Measurements from ENCODE around the gene IDH2. TPM values are rescaled to one million over a fixed set of nuclear protein-coding genes. Genes with fewer than 3 reads are reported as not detected.

Gene IDH2
- total RNA-seq, 1 experiment from 2014 or later: 48.1 TPM

GRCh38 chr15:90063770-90064247, 38.5 kb downstream of the IDH2 start:
- H3K27me3 ChIP-seq (ENCODE audit: insufficient read depth, low read length): no peaks in the 10 kb centered on the region
- ChIA-PET POLR2A (no interaction called here), CTCF (no interaction called here), RAD21 (ENCODE audit: low non-redundant PET in 1 of 2, low total read pairs in 2 of 2, uncharacterized antibody in 2 of 2, unreplicated experiment in 2 of 2) (no interaction called here)
- no peaks in the 10 kb centered on the region for H4K20me1 ChIP-seq (ENCODE audit: insufficient read depth)
- H3K9me3 ChIP-seq (ENCODE audit: control insufficient read depth in 1 of 2, insufficient read depth in 1 of 2, low read depth in 1 of 2, low read length in 2 of 2): no peaks in the 10 kb centered on the region
- ATAC-seq (no peak), DNase-seq (ENCODE audit: low read depth, low spot score) (no peak)
- BruUV-seq (replicated peaks): no TSS peak
- TF ChIP-seq SRF (IDR thresholded peaks at IDR 0.05; ENCODE audit: low read depth) (no peak), JUND (IDR thresholded peaks at IDR 0.05) (no peak), POLR2AphosphoS5 (IDR thresholded peaks at IDR 0.05; ENCODE audit: low read depth, low read length) (no peak), SIN3A (IDR thresholded peaks at IDR 0.05; ENCODE audit: low read depth) (no peak), ZNF274 (IDR thresholded peaks at IDR 0.05; ENCODE audit: low read depth, low read length) (no peak), ELF1 (IDR thresholded peaks at IDR 0.05; ENCODE audit: borderline replicate concordance, low read depth) (no peak)
- no peak overlapping the region for H3K9ac ChIP-seq (ENCODE audit: low read length)
- H3K4me2 ChIP-seq (ENCODE audit: low read length): no peak overlapping the region
- H3K4me1 ChIP-seq (ENCODE audit: control insufficient read depth in 1 of 2, insufficient read depth in 2 of 2, low read length in 2 of 2): peaks cover 3 to 17% of the 10 kb centered on the region in 2 experiments; a peak in 3 of 4 replicates
- intact Hi-C loops (cut with micrococcal nuclease): no loop called here
- no peaks in the 10 kb centered on the region for H3K36me3 ChIP-seq (ENCODE audit: control insufficient read depth in 1 of 2, insufficient read depth in 2 of 2, low read length in 2 of 2)
- no peak overlapping the region for H3K27ac ChIP-seq (ENCODE audit: low read depth, low read length)
- H2AFZ ChIP-seq (ENCODE audit: low read depth, low read length, poor library complexity, severe bottlenecking): no peak overlapping the region
- no peaks in the 10 kb centered on the region for H3K9me2 ChIP-seq (ENCODE audit: insufficient read depth)
- no peak overlapping the region for H3K4me3 ChIP-seq (replicated peaks in 1 of 2; ENCODE audit: low read depth in 1 of 2, low read length in 2 of 2)
- H3K79me2 ChIP-seq (ENCODE audit: insufficient read depth, low read length): no peaks in the 10 kb centered on the region

- intact Hi-C loops (cut with micrococcal nuclease): no loop called here
- no peak overlapping the region for H3K9ac ChIP-seq (ENCODE audit: low read length)
- H3K27ac ChIP-seq (ENCODE audit: low read depth, low read length): no peak overlapping the region
- H3K27me3 ChIP-seq (ENCODE audit: insufficient read depth, low read length): no peaks in the 10 kb centered on the region
- no TSS peak for BruUV-seq (replicated peaks)
- no peaks in the 10 kb centered on the region for H4K20me1 ChIP-seq (ENCODE audit: insufficient read depth)
- no peak for DNase-seq (ENCODE audit: low read depth, low spot score)
- H3K36me3 ChIP-seq (ENCODE audit: control insufficient read depth in 1 of 2, insufficient read depth in 2 of 2, low read length in 2 of 2): no peaks in the 10 kb centered on the region
- RAD21 ChIA-PET (ENCODE audit: low non-redundant PET in 1 of 2, low total read pairs in 2 of 2, uncharacterized antibody in 2 of 2, unreplicated experiment in 2 of 2): no interaction called here
- no peak overlapping the region for H2AFZ ChIP-seq (ENCODE audit: low read depth, low read length, poor library complexity, severe bottlenecking)
- H3K4me3 ChIP-seq (replicated peaks in 1 of 2; ENCODE audit: low read depth in 1 of 2, low read length in 2 of 2): no peak overlapping the region
- ATAC-seq: no peak
- no peaks in the 10 kb centered on the region for H3K9me3 ChIP-seq (ENCODE audit: control insufficient read depth in 1 of 2, insufficient read depth in 1 of 2, low read depth in 1 of 2, low read length in 2 of 2)
- H3K4me1 ChIP-seq (ENCODE audit: control insufficient read depth in 1 of 2, insufficient read depth in 2 of 2, low read length in 2 of 2): peaks cover 3 to 17% of the 10 kb centered on the region in 2 experiments; a peak in 3 of 4 replicates
- H3K79me2 ChIP-seq (ENCODE audit: insufficient read depth, low read length): no peaks in the 10 kb centered on the region
- CTCF ChIA-PET: no interaction called here
- no peaks in the 10 kb centered on the region for H3K9me2 ChIP-seq (ENCODE audit: insufficient read depth)
- no peak overlapping the region for H3K4me2 ChIP-seq (ENCODE audit: low read length)
- POLR2A ChIA-PET: no interaction called here
- no peak for TF ChIP-seq EGR1 (IDR thresholded peaks at IDR 0.05; ENCODE audit: low read depth)
- TF ChIP-seq POLR2A (IDR thresholded peaks at IDR 0.05; ENCODE audit: borderline replicate concordance, extremely low read depth, insufficient read depth, insufficient read length): no peak
- TF ChIP-seq ZFX (IDR thresholded peaks at IDR 0.05): no peak
- TF ChIP-seq RAD21 (IDR thresholded peaks at IDR 0.05; ENCODE audit: low read depth): no peak
- TF ChIP-seq CEBPB (IDR thresholded peaks at IDR 0.05; ENCODE audit: low read depth): no peak
- TF ChIP-seq CBX3 (IDR thresholded peaks at IDR 0.05; ENCODE audit: low read depth): no peak
- no peak for TF ChIP-seq EZH2 (IDR thresholded peaks at IDR 0.05)
- TF ChIP-seq ELF1 (IDR thresholded peaks at IDR 0.05; ENCODE audit: borderline replicate concordance, low read depth): no peak
- no peak for TF ChIP-seq CTCF (IDR thresholded peaks at IDR 0.05 in 2 of 3, conservative IDR thresholded peaks at IDR 0.05 in 1 of 3; ENCODE audit: borderline replicate concordance in 1 of 3, insufficient read depth in 1 of 3, low read depth in 2 of 3, low read length in 2 of 3)
- TF ChIP-seq YY1 (IDR thresholded peaks at IDR 0.05; ENCODE audit: extremely low read depth, insufficient replicate concordance, low read depth, low read length): no peak
- no peak for TF ChIP-seq REST (IDR thresholded peaks at IDR 0.05; ENCODE audit: low read depth)
Measured at GRCh38 chr15:90062973-90063769, 39.1 kb downstream of the IDH2 start.
